Keratinocyte (primary cell): Measurements from ENCODE around the gene TAS1R2.

Source experiments
- CTCF ChIP-seq, 3 experiments: IDR thresholded peaks in 1 of 3; conservative IDR thresholded peaks in 1 of 3; optimal IDR thresholded peaks in 1 of 3; 2 replicates in 2 of 3; 3 replicates in 1 of 3; pipeline versions ENCODE3 to v1.5.1; 2011; ENCODE audit warnings: low read length in 3 of 3, mild to moderate bottlenecking in 3 of 3, moderate library complexity in 2 of 3, control low read depth in 1 of 3, inconsistent platforms in 1 of 3; ENCODE audit not compliant: insufficient read depth in 2 of 3; ENCODE audit errors: extremely low read depth in 1 of 3
- EZH2 ChIP-seq: IDR thresholded peaks from one replicate; pipeline ENCODE4 v1.6.1; 2012; ENCODE audit warnings: inconsistent platforms, mild to moderate bottlenecking, low read length, moderate library complexity

GRCh38 chr1:18881164-18881563 lies 21.7 kb upstream of the TAS1R2 start:
- TF ChIP-seq CTCF (optimal IDR thresholded peaks at IDR 0.05 in 1 of 3, IDR thresholded peaks at IDR 0.05 in 1 of 3, conservative IDR thresholded peaks at IDR 0.05 in 1 of 3; ENCODE audit: extremely low read depth in 1 of 3, insufficient read depth in 2 of 3, low read length in 3 of 3) (no peak), EZH2 (no peak)
